ENCODE data around the gene TTLL12.

- no peak for TF ChIP-seq ZFP3 (CRISPR knock-in tag; IDR thresholded peaks at IDR 0.05)
- no peak for TF ChIP-seq ARNTL (CRISPR knock-in tag; IDR thresholded peaks at IDR 0.05; ENCODE audit: borderline replicate concordance, low read depth)
- TF ChIP-seq ZC3H10 (CRISPR knock-in tag; IDR thresholded peaks at IDR 0.05): no peak
- no peak for TF ChIP-seq CREB5 (CRISPR knock-in tag; IDR thresholded peaks at IDR 0.05; ENCODE audit: low read depth)
- no peak for TF ChIP-seq ISL1 (CRISPR knock-in tag; IDR thresholded peaks at IDR 0.05)
Observed at GRCh38 chr22:43231724-43232034, 44.7 kb upstream of the TTLL12 start.

Data from SK-N-SH treated with all-trans-retinoic acid at 6 μM for 48 hours (cell line).